Loucy (cell line): ENCODE results near the gene C12orf56.

ENCODE experiments used
- EZH2phosphoT487 ChIP-seq: fragments of 200-600 bp; IDR thresholded peaks from 2 replicates; pipeline ENCODE4 v1.6.1; 2018; ENCODE audit warnings: antibody characterized with exemption, mild to moderate bottlenecking, moderate library complexity, borderline replicate concordance
- TF ChIP-seq, protein P1 (sequence below): fragments of 200-600 bp; sonication (generic); conservative IDR thresholded peaks from 2 replicates; pipeline ENCODE4 v1.5.1; 2014; ENCODE audit warnings: mild to moderate bottlenecking, antibody characterized with exemption, low read length

DNA sequence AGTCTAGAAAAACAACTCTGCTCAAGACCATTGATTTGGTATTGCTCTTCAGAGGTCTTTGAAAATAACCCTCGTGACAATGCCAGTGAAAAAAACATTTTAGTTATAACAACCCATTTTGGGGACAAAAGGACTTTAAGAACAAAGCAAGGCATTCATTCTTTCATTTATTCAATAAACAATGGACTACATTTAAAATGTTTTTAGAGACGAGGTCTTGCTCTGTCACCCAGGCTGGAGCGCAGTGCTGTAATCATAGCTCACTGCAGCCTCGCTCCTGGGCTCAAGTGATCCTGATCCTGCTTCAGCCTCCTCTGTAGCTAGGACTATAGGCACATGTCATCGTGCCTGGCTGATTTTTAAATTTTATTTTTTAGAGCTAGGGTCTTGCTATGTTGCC lies 160.8 kb downstream of the C12orf56 start:
- TF ChIP-seq, protein P1, sequence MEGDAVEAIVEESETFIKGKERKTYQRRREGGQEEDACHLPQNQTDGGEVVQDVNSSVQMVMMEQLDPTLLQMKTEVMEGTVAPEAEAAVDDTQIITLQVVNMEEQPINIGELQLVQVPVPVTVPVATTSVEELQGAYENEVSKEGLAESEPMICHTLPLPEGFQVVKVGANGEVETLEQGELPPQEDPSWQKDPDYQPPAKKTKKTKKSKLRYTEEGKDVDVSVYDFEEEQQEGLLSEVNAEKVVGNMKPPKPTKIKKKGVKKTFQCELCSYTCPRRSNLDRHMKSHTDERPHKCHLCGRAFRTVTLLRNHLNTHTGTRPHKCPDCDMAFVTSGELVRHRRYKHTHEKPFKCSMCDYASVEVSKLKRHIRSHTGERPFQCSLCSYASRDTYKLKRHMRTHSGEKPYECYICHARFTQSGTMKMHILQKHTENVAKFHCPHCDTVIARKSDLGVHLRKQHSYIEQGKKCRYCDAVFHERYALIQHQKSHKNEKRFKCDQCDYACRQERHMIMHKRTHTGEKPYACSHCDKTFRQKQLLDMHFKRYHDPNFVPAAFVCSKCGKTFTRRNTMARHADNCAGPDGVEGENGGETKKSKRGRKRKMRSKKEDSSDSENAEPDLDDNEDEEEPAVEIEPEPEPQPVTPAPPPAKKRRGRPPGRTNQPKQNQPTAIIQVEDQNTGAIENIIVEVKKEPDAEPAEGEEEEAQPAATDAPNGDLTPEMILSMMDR = no peak
- TF ChIP-seq EZH2phosphoT487 = no peak
